Measurements from ENCODE around the gene NSUN2. TPM values are rescaled to one million over a fixed set of nuclear protein-coding genes. Genes with fewer than 3 reads are reported as not detected.

NSUN2 gene
- polyA plus RNA-seq, 3 donors: 24.4 to 63.4 (median 25.6) TPM

DNA sequence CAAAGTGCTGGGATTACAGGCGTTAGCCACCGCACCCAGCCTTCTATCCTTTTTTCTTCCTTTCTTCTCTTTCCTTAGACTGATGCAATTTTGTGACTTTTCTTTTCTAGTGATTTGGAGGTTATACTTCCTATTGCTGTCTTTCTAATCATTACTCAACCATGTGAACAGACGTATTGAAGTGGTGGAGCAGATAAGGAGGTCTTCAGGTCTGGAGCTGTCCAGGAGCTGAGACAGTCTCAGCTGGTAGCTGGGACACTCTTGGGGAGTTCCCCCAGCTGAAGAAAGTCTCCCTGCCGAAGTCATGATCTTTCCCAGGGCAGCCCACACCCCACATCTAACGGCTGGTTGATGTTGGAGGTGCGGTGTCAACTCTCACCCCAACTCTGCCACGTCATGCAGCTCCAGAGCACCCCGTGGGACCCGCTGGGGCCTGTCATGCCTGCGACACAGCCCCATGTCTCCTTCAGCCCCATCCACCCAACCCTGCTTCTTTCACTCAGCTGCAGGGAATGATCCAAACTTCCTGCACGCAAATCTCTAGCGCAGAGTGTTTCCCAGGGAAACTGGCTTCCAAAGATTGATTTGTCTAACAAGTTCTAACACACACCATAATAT lies 41.1 kb downstream of the NSUN2 start:
- peaks cover 10 to 14% of the 10 kb centered on the region in 2 donors for H3K36me3 Mint-ChIP-seq
- Histone ChIP-seq H3K27me3 (ENCODE audit: control insufficient read depth in 2 of 2, insufficient read depth in 2 of 2, low read length in 2 of 2) (peaks cover 0 to 4% of the 10 kb centered on the region in 2 donors), H3K4me3 (replicated peaks in 1 of 3; ENCODE audit: low read depth in 2 of 3, low read length in 3 of 3) (no peak overlapping the region), H3K36me3 (replicated peaks in 1 of 2; ENCODE audit: control insufficient read depth in 1 of 2, insufficient read depth in 2 of 2, low read length in 2 of 2) (peaks cover 0 to 6% of the 10 kb centered on the region in 2 donors), H3K27ac (ENCODE audit: low read depth in 1 of 2, low read length in 2 of 2) (no peak overlapping the region), H3K4me1 (ENCODE audit: control insufficient read depth in 1 of 2, insufficient read depth in 2 of 2, low read length in 2 of 2) (no peaks in the 10 kb centered on the region), H3K4me2 (replicated peaks; ENCODE audit: extremely low read depth, low read length, poor library complexity, severe bottlenecking) (no peak overlapping the region), H3K79me2 (ENCODE audit: insufficient read depth, low read length) (no peaks in the 10 kb centered on the region), H2AFZ (ENCODE audit: insufficient read depth, low read depth, low read length, poor library complexity, severe bottlenecking) (no peak overlapping the region), H4K20me1 (ENCODE audit: insufficient read depth, low read length) (no peaks in the 10 kb centered on the region), H3K9ac (ENCODE audit: insufficient read depth, low read length, poor library complexity, severe bottlenecking) (no peak overlapping the region), H3K9me3 (replicated peaks in 1 of 2; ENCODE audit: control insufficient read depth in 1 of 2, insufficient read depth in 1 of 2, low read length in 2 of 2) (no peaks in the 10 kb centered on the region)
- DNase-seq: no peak
- H3K4me3 Mint-ChIP-seq: no peak overlapping the region
- peaks cover 7 to 19% (median 15%) of the 10 kb centered on the region in 3 donors for H3K27me3 Mint-ChIP-seq (ENCODE audit: low read depth in 3 of 3)
- H3K27ac Mint-ChIP-seq: no peak overlapping the region
- 88% methylated on average over 5 of the region's 12 CpGs for WGBS (ENCODE audit: insufficient coverage)
- peaks cover 0 to 3% (median 1%) of the 10 kb centered on the region in 7 donors for H3K9me3 Mint-ChIP-seq
- intact Hi-C loops (cut with micrococcal nuclease): no loop called here
- H3K4me1 Mint-ChIP-seq: peaks cover 4% of the 10 kb centered on the region
- TF ChIP-seq, protein P1, sequence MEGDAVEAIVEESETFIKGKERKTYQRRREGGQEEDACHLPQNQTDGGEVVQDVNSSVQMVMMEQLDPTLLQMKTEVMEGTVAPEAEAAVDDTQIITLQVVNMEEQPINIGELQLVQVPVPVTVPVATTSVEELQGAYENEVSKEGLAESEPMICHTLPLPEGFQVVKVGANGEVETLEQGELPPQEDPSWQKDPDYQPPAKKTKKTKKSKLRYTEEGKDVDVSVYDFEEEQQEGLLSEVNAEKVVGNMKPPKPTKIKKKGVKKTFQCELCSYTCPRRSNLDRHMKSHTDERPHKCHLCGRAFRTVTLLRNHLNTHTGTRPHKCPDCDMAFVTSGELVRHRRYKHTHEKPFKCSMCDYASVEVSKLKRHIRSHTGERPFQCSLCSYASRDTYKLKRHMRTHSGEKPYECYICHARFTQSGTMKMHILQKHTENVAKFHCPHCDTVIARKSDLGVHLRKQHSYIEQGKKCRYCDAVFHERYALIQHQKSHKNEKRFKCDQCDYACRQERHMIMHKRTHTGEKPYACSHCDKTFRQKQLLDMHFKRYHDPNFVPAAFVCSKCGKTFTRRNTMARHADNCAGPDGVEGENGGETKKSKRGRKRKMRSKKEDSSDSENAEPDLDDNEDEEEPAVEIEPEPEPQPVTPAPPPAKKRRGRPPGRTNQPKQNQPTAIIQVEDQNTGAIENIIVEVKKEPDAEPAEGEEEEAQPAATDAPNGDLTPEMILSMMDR (IDR thresholded peaks at IDR 0.05): no peak

DNA sequence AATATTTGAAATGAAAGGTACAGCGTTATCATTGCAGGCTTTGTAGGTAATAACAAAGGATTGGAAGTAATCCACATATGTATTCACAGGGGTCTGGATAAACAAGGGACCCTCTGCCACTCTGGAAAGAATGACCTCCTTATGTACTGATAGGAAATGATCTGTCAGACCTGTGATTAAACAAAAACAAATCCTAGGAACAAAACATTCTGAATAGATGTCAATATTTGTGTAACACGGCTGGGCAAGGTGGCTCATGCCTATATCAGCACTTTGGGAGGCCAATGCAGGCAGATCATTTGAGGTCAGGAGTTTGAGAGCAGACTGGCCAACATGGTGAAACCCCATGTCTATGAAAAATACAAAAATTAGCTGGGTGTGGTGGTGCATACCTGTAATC lies 42.3 kb downstream of the NSUN2 start:
- no peak overlapping the region for H2AFZ ChIP-seq (ENCODE audit: insufficient read depth, low read depth, low read length, poor library complexity, severe bottlenecking)
- no peak overlapping the region for H3K27ac ChIP-seq (ENCODE audit: low read depth in 1 of 2, low read length in 2 of 2)
- intact Hi-C loops (cut with micrococcal nuclease): no loop called here
- Mint-ChIP-seq H3K4me3 (no peak overlapping the region), H3K36me3 (peaks cover 0 to 2% of the 10 kb centered on the region in 2 donors), H3K4me1 (peaks cover 4% of the 10 kb centered on the region), H3K27me3 (ENCODE audit: low read depth in 3 of 3) (peaks cover 15 to 31% (median 16%) of the 10 kb centered on the region in 3 donors), H3K27ac (no peak overlapping the region), H3K9me3 (peaks cover 0 to 3% (median 1%) of the 10 kb centered on the region in 7 donors)
- H3K79me2 ChIP-seq (ENCODE audit: insufficient read depth, low read length): no peaks in the 10 kb centered on the region
- DNase-seq: no peak
- TF ChIP-seq, protein P1 (IDR thresholded peaks at IDR 0.05): no peak
- H3K4me1 ChIP-seq (ENCODE audit: control insufficient read depth in 1 of 2, insufficient read depth in 2 of 2, low read length in 2 of 2): no peaks in the 10 kb centered on the region
- H3K9me3 ChIP-seq (replicated peaks in 1 of 2; ENCODE audit: control insufficient read depth in 1 of 2, insufficient read depth in 1 of 2, low read length in 2 of 2): no peaks in the 10 kb centered on the region
- no peak overlapping the region for H3K4me3 ChIP-seq (replicated peaks in 1 of 3; ENCODE audit: low read depth in 2 of 3, low read length in 3 of 3)
- no peak overlapping the region for H3K4me2 ChIP-seq (replicated peaks; ENCODE audit: extremely low read depth, low read length, poor library complexity, severe bottlenecking)
- no peak overlapping the region for H3K9ac ChIP-seq (ENCODE audit: insufficient read depth, low read length, poor library complexity, severe bottlenecking)
- H3K27me3 ChIP-seq (ENCODE audit: control insufficient read depth in 2 of 2, insufficient read depth in 2 of 2, low read length in 2 of 2): peaks cover 0 to 7% of the 10 kb centered on the region in 2 donors
- WGBS (ENCODE audit: insufficient coverage): no CpG with 5 or more reads among the region's 2 CpGs
- no peaks in the 10 kb centered on the region for H3K36me3 ChIP-seq (replicated peaks in 1 of 2; ENCODE audit: control insufficient read depth in 1 of 2, insufficient read depth in 2 of 2, low read length in 2 of 2)
- H4K20me1 ChIP-seq (ENCODE audit: insufficient read depth, low read length): no peaks in the 10 kb centered on the region

Measured in CD14-positive monocyte (primary cell).